Kidney (tissue), 14 donors: ENCODE results near the gene RUFY1. TPM values are rescaled to one million over a fixed set of nuclear protein-coding genes. Genes with fewer than 3 reads are reported as not detected.

ENCODE experiments used
- DNase-seq, 5 donors: peaks; one replicate each; pipeline ENCODE4 v3.0.0-alpha.2; 2013 to 2020
- FAIRE-seq: peaks from 2 replicates; lab custom pipeline; 2012; peaks lifted over from hg19 to GRCh38; lab: Jason Lieb, UNC
- H3K27ac ChIP-seq, 2 donors: one replicate each; pipeline ENCODE4 v1.7.0; 2013; ENCODE audit warnings: low read depth in 2 of 2, low read length in 2 of 2, inconsistent platforms in 1 of 2
- H3K27me3 ChIP-seq: one replicate; pipeline ENCODE4 v1.7.1; 2013; ENCODE audit warnings: low read length, inconsistent platforms; ENCODE audit not compliant: control insufficient read depth, insufficient read depth
- H3K36me3 ChIP-seq, 3 donors: one replicate each; pipeline versions ENCODE4 v1.7.0 to v1.7.1; 2013; ENCODE audit warnings: low read length in 3 of 3, control low read depth in 1 of 3, inconsistent platforms in 1 of 3; ENCODE audit not compliant: insufficient read depth in 3 of 3, control insufficient read depth in 2 of 3
- H3K4me1 ChIP-seq, 3 donors: one replicate each; pipeline versions ENCODE4 v1.7.0 to v1.7.1; 2013; ENCODE audit warnings: low read length in 3 of 3, inconsistent platforms in 1 of 3, low read depth in 1 of 3; ENCODE audit not compliant: control insufficient read depth in 2 of 3, insufficient read depth in 2 of 3
- H3K4me3 ChIP-seq, 3 donors: one replicate each; pipeline versions ENCODE4 v1.7.0 to v1.8.1; 2013; ENCODE audit warnings: low read length in 3 of 3, control low read depth in 1 of 3, inconsistent platforms in 1 of 3
- H3K9ac ChIP-seq, 3 donors: one replicate each; pipeline versions ENCODE4 v1.7.0 to v1.7.1; 2013; ENCODE audit warnings: low read length in 3 of 3, control low read depth in 1 of 3, inconsistent platforms in 1 of 3
- H3K9me3 ChIP-seq, 3 donors: one replicate each; pipeline versions ENCODE4 v1.7.0 to v1.7.1; 2013; ENCODE audit warnings: low read length in 3 of 3, control low read depth in 1 of 3, inconsistent platforms in 1 of 3; ENCODE audit not compliant: control insufficient read depth in 2 of 3, insufficient read depth in 1 of 3
- intact Hi-C: fragments of 100-400 bp; cut with DNase I; formaldehyde crosslinking; loops from one replicate; pipeline ENCODE4 v1.11.1; 2022
- polyA plus RNA-seq: library from polyadenylated mRNA; stranded (reverse); fragments of 350-450 nt; fragmentation: Illumina TruSeq; extraction: RNeasy Lipid Tissue Mini Kit (QIAGEN cat#74804); gene quantifications from one replicate; pipeline ENCODE4 v1.2.3, GENCODE V29; 2014; ENCODE audit warnings: low read depth, low replicate concordance; ENCODE audit not compliant: insufficient read depth
- total RNA-seq: library from RNA; stranded (reverse); fragmentation: NEBNext Ultra II Directional; extraction: Animal tissue kit (Norgen Biotek cat#: 25700); gene quantifications from one replicate; pipeline ENCODE4 v1.2.1, GENCODE V29; 2021
- TF ChIP-seq, protein P1 (sequence below): IDR thresholded peaks from 3 replicates; pipeline ENCODE4 v1.5.1; 2012; ENCODE audit warnings: mild to moderate bottlenecking, moderate library complexity, borderline replicate concordance; ENCODE audit not compliant: insufficient read depth; ENCODE audit errors: extremely low read depth
- donor health status: control.
- donor health status: control.
- donor health status: control.
- donor health status: control.
- donor health status: control.
- donor health status: DM: yes; HTN: yes; CAD: no.
- donor health status: Normal renal cell carcinoma (clear cell type).

Gene RUFY1
- total and polyA plus RNA-seq, 2 donors from 2014 or later: 48.5 to 56.3 TPM

DNA sequence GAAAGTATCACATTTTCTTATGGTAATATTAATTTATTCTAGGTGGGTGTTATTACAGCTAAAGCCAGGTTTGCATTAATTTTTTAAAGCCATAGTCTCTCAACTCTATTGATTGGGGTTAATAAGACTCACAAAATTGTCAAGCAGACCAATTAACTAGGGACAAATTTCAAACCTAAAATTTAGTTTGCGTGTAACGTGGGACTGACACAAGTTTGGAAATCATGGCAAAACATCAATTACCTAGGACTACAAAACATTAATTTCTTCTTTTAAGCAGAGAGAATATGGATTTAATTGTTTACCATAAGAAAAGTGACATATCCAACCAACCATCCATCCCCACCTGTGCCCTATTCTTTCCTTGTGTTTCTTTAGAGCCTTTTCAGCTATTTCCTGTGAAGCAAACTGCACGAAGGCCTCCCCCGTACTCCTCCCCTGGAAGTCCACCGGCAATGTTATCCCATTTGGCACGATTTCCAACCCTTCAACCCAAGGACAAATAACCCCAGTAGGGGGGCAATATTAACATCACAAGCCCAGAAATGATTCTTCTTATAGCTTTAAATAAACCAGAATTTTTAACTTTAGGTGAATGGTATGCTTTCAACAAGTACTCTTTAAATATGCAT lies 68.7 kb downstream of the RUFY1 start:
- peaks cover 5 to 24% (median 20%) of the 10 kb centered on the region in 3 donors for H3K4me1 ChIP-seq
- no peaks in the 10 kb centered on the region for H3K9me3 ChIP-seq
- intact Hi-C loops: no loop called here
- H3K36me3 ChIP-seq: peaks cover 44 to 77% (median 54%) of the 10 kb centered on the region in 3 donors
- H3K9ac ChIP-seq: peak overlapping the region in 1 of 3 donors; percentile 5
- H3K4me3 ChIP-seq: peak overlapping the region; percentile 8 to 97 (median 44)
- no peak for FAIRE-seq
- H3K27ac ChIP-seq: no peak overlapping the region
- DNase-seq: peak in 2 of 5 donors; percentile 13 to 46
- TF ChIP-seq, protein P1, sequence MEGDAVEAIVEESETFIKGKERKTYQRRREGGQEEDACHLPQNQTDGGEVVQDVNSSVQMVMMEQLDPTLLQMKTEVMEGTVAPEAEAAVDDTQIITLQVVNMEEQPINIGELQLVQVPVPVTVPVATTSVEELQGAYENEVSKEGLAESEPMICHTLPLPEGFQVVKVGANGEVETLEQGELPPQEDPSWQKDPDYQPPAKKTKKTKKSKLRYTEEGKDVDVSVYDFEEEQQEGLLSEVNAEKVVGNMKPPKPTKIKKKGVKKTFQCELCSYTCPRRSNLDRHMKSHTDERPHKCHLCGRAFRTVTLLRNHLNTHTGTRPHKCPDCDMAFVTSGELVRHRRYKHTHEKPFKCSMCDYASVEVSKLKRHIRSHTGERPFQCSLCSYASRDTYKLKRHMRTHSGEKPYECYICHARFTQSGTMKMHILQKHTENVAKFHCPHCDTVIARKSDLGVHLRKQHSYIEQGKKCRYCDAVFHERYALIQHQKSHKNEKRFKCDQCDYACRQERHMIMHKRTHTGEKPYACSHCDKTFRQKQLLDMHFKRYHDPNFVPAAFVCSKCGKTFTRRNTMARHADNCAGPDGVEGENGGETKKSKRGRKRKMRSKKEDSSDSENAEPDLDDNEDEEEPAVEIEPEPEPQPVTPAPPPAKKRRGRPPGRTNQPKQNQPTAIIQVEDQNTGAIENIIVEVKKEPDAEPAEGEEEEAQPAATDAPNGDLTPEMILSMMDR: no peak
- no peaks in the 10 kb centered on the region for H3K27me3 ChIP-seq

GRCh38 chr5:179619776-179620175 lies 69.4 kb downstream of the RUFY1 start:
- H3K9ac ChIP-seq: peak overlapping the region in 2 of 3 donors; percentile 14 to 17
- peak overlapping the region; percentile 26 to 97 (median 44) for H3K4me3 ChIP-seq
- H3K36me3 ChIP-seq: peaks cover 39 to 69% (median 48%) of the 10 kb centered on the region in 3 donors
- DNase-seq (no peak), FAIRE-seq (no peak)
- intact Hi-C loops: no loop called here
- no peaks in the 10 kb centered on the region for H3K27me3 ChIP-seq
- H3K27ac ChIP-seq: no peak overlapping the region
- peaks cover 5 to 29% (median 23%) of the 10 kb centered on the region in 3 donors for H3K4me1 ChIP-seq
- TF ChIP-seq, protein P1: no peak
- no peaks in the 10 kb centered on the region for H3K9me3 ChIP-seq

DNA sequence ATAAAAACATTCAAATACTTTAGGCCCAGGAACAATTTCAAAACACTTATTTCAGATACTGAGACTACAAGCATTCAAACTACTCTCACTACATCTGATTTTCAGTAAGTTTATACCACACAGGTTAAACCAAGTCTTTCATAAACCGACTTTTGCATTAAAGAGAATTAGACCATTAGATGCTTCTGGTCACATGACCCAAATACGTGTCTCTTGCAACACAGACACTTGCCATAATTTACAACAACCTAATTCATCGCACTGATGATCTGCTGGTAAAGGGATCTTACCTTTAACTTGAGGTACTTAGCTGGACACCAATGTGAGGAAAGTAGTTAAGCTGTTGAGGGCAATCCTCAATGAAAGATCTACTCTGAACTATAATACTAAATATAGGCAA lies 69.9 kb downstream of the RUFY1 start:
- DNase-seq (no peak), FAIRE-seq (no peak)
- Histone ChIP-seq H3K27ac (no peak overlapping the region), H3K9ac (peak overlapping the region; percentile 0 to 60 (median 44)), H3K9me3 (no peaks in the 10 kb centered on the region), H3K36me3 (peaks cover 34 to 64% (median 44%) of the 10 kb centered on the region in 3 donors), H3K4me1 (peaks cover 5 to 32% (median 24%) of the 10 kb centered on the region in 3 donors), H3K4me3 (peak overlapping the region; percentile 44 to 97 (median 80)), H3K27me3 (no peaks in the 10 kb centered on the region)
- intact Hi-C loops: no loop called here
- TF ChIP-seq, protein P1: no peak
